Activated CD8-positive, alpha-beta T cell treated with anti-CD3 and anti-CD28 coated beads for 36 hours (primary cell): ENCODE data around the gene SPATA13. TPM values are rescaled to one million over a fixed set of nuclear protein-coding genes. Genes with fewer than 3 reads are reported as not detected.
"Not testable (repeated sequence)": the region's sequence is repeated elsewhere in the genome, so short reads cannot be mapped to it uniquely, and the experiment has no call there.

ENCODE experiments used
- ATAC-seq: fragments of 200-7000 bp; cut with Tn5 transposase; one replicate; pipeline ENCODE4 v1.10.0; 2021; ENCODE audit warnings: mild to moderate bottlenecking, moderate library complexity
- CTCF ChIA-PET: fragments of 350-600 bp; sonication (Branson Sonifier 250); formaldehyde crosslinking; loops from one replicate; lab custom pipeline; 2021; ENCODE audit warnings: antibody characterized with exemption; lab: Charles Lee
- POLR2A ChIA-PET: fragments of 350-600 bp; sonication (Branson Sonifier 250); formaldehyde crosslinking; loops from one replicate; lab custom pipeline; 2021; ENCODE audit warnings: antibody characterized with exemption; lab: Charles Lee
- DNase-seq: peaks from one replicate; pipeline ENCODE4 v3.0.0-alpha.2; 2020
- H3K27ac Mint-ChIP-seq: one replicate; pipeline ENCODE4 v1.8.0; 2021; ENCODE audit warnings: mild to moderate bottlenecking, mixed read lengths
- H3K27me3 Mint-ChIP-seq: one replicate; pipeline ENCODE4 v1.8.0; 2021; ENCODE audit warnings: mixed read lengths
- H3K36me3 Mint-ChIP-seq: one replicate; pipeline ENCODE4 v1.8.0; 2021; ENCODE audit warnings: low read depth, mixed read lengths
- H3K4me1 Mint-ChIP-seq: one replicate; pipeline ENCODE4 v1.8.0; 2021; ENCODE audit warnings: low read depth, mixed read lengths
- H3K4me3 Mint-ChIP-seq: one replicate; pipeline ENCODE4 v1.8.0; 2021; ENCODE audit warnings: mild to moderate bottlenecking, moderate library complexity, mixed read lengths
- H3K9me3 Mint-ChIP-seq: one replicate; pipeline ENCODE4 v1.8.0; 2021; ENCODE audit warnings: mixed read lengths
- CTCF ChIP-seq: fragments of 200-600 bp; IDR thresholded peaks from one replicate; pipeline ENCODE4 v1.8.0; 2022; ENCODE audit warnings: antibody characterized with exemption, mild to moderate bottlenecking
- intact Hi-C: fragments of 100-400 bp; cut with micrococcal nuclease; formaldehyde crosslinking; loops from one replicate; pipeline ENCODE4 v1.10.0; 2022
- total RNA-seq, 2 experiments: library from RNA; stranded (reverse); gene quantifications; one replicate each; pipeline ENCODE4 v1.2.3, GENCODE V29; 2021

The SPATA13 gene
- total RNA-seq, 2 experiments from 2014 or later, result 47.0 to 47.4 TPM

GRCh38 chr13:24119626-24120508 is 40.7 kb upstream of the SPATA13 start:
- H3K27me3 Mint-ChIP-seq, result peaks cover 14% of the 10 kb centered on the region
- no peak for TF ChIP-seq CTCF
- H3K27ac Mint-ChIP-seq, result no peak overlapping the region
- POLR2A ChIA-PET, result no interaction called here
- ATAC-seq, result no peak
- no peak for DNase-seq
- intact Hi-C loops, result no loop called here
- H3K36me3 Mint-ChIP-seq, result no peaks in the 10 kb centered on the region
- no peak overlapping the region for H3K4me3 Mint-ChIP-seq
- H3K4me1 Mint-ChIP-seq, result peaks cover 22% of the 10 kb centered on the region
- no peaks in the 10 kb centered on the region for H3K9me3 Mint-ChIP-seq
- CTCF ChIA-PET, result interaction anchor here (0.9 to 1.8 kb wide), 3 partner anchors 14 to 109 kb away, joined by 3 to 6 read pairs (median 5); no protein-coding TSS in a partner anchor

GRCh38 chr13:24122045-24122444 is 38.5 kb upstream of the SPATA13 start:
- POLR2A ChIA-PET, H3K36me3 Mint-ChIP-seq, H3K4me3 Mint-ChIP-seq, H3K27ac Mint-ChIP-seq, H3K9me3 Mint-ChIP-seq, DNase-seq, intact Hi-C loops: not testable (repeated sequence)
- ATAC-seq, result peak; percentile 70
- CTCF ChIA-PET, result interaction anchor here (1.2 to 1.4 kb wide), 3 partner anchors 10 to 107 kb away, joined by 3 to 4 read pairs (median 3); no protein-coding TSS in a partner anchor
- H3K27me3 Mint-ChIP-seq, result peaks cover 16% of the 10 kb centered on the region
- peaks cover 28% of the 10 kb centered on the region for H3K4me1 Mint-ChIP-seq

- intact Hi-C loops, result no loop called here
- ChIA-PET CTCF (no interaction called here), POLR2A (no interaction called here)
- no peak for ATAC-seq
- no peak for TF ChIP-seq CTCF
- no peak for DNase-seq
- no peaks in the 10 kb centered on the region for H3K9me3 Mint-ChIP-seq
- H3K4me1 Mint-ChIP-seq, result peaks cover 33% of the 10 kb centered on the region
- no peak overlapping the region for H3K27ac Mint-ChIP-seq
- no peak overlapping the region for H3K4me3 Mint-ChIP-seq
- H3K27me3 Mint-ChIP-seq, result peaks cover 16% of the 10 kb centered on the region
- no peaks in the 10 kb centered on the region for H3K36me3 Mint-ChIP-seq
These were observed 38.0 kb upstream of the SPATA13 start for GRCh38 chr13:24122569-24122968.

GRCh38 chr13:24123761-24124160 is 36.8 kb upstream of the SPATA13 start:
- DNase-seq, result no peak
- Mint-ChIP-seq H3K9me3 (no peaks in the 10 kb centered on the region), H3K27me3 (peaks cover 14% of the 10 kb centered on the region), H3K4me1 (peaks cover 36% of the 10 kb centered on the region), H3K36me3 (no peaks in the 10 kb centered on the region), H3K27ac (no peak overlapping the region), H3K4me3 (no peak overlapping the region)
- POLR2A ChIA-PET, result interaction anchor here (0.7 kb wide), 1 partner anchor 37 kb away, joined by 3 read pairs; no protein-coding TSS in a partner anchor
- intact Hi-C loops, result no loop called here
- no peak for ATAC-seq
- CTCF ChIA-PET, result interaction anchor here (1.0 to 1.3 kb wide), 3 partner anchors 9 to 56 kb away, joined by 3 read pairs; no protein-coding TSS in a partner anchor
- no peak for TF ChIP-seq CTCF

GRCh38 chr13:24124789-24125476 is 35.6 kb upstream of the SPATA13 start:
- Mint-ChIP-seq H3K36me3 (no peaks in the 10 kb centered on the region), H3K27me3 (peaks cover 14% of the 10 kb centered on the region), H3K27ac (no peak overlapping the region), H3K9me3 (no peaks in the 10 kb centered on the region), H3K4me1 (peaks cover 36% of the 10 kb centered on the region), H3K4me3 (no peak overlapping the region)
- intact Hi-C loops, result no loop called here
- ChIA-PET POLR2A (no interaction called here), CTCF (interaction anchor here (1.1 to 1.3 kb wide), 2 partner anchors 10 to 55 kb away, joined by 3 read pairs; no protein-coding TSS in a partner anchor)
- TF ChIP-seq CTCF, result no peak
- DNase-seq (peak; percentile 9), ATAC-seq (no peak)
